GM18508 (cell line): ENCODE results near the gene OSCP1.

Experiments
- ATAC-seq: cut with Tn5 transposase; IDR thresholded peaks from one replicate; pipeline ENCODE4 v1.9.1; 2021; ENCODE audit warnings: moderate number of reproducible peaks; ENCODE audit not compliant: insufficient read depth, unreplicated experiment

OSCP1 gene

GRCh38 chr1:36475910-36476604 is 25.8 kb upstream of the OSCP1 start:
- ATAC-seq, result no peak

GRCh38 chr1:36475341-36475740 is 25.1 kb upstream of the OSCP1 start:
- ATAC-seq, result no peak

- no peak for ATAC-seq
Observed at GRCh38 chr1:36472656-36473055, 22.4 kb upstream of the OSCP1 start.

- ATAC-seq, result no peak
Observed at GRCh38 chr1:36471830-36472641, 21.8 kb upstream of the OSCP1 start.

- ATAC-seq, result no peak
Observed at GRCh38 chr1:36469163-36469562, 18.9 kb upstream of the OSCP1 start.

GRCh38 chr1:36467700-36468455 is 17.6 kb upstream of the OSCP1 start:
- ATAC-seq, result no peak

GRCh38 chr1:36467027-36467410 is 16.8 kb upstream of the OSCP1 start:
- ATAC-seq, result no peak

GRCh38 chr1:36466370-36467026 is 16.2 kb upstream of the OSCP1 start:
- ATAC-seq, result no peak

GRCh38 chr1:36465731-36466369 is 15.6 kb upstream of the OSCP1 start:
- no peak for ATAC-seq

- no peak for ATAC-seq
Observed at GRCh38 chr1:36464605-36465393, 14.5 kb upstream of the OSCP1 start.

- peak; percentile 62 for ATAC-seq
Observed at GRCh38 chr1:36463803-36464604, 13.8 kb upstream of the OSCP1 start, which contains the start of gene MRPS15. TSS of gene MRPS15 (minus strand) at chr1:36464384. CDS start at chr1:36464275, 109 bp downstream.

- ATAC-seq, result no peak
Observed at GRCh38 chr1:36463463-36463802, 13.2 kb upstream of the OSCP1 start.

- no peak for ATAC-seq
Observed at GRCh38 chr1:36458910-36459309, 8.7 kb upstream of the OSCP1 start.

GRCh38 chr1:36457691-36458090 is 7.4 kb upstream of the OSCP1 start:
- ATAC-seq, result no peak

- no peak for ATAC-seq
Observed at GRCh38 chr1:36456391-36456928, 6.2 kb upstream of the OSCP1 start.

- no peak for ATAC-seq
Observed at GRCh38 chr1:36455386-36455785, 5.1 kb upstream of the OSCP1 start.

GRCh38 chr1:36453600-36454388 is 3.5 kb upstream of the OSCP1 start:
- ATAC-seq, result no peak
